ENCODE measurements around the gene OR4D10. TPM values are rescaled to one million over a fixed set of nuclear protein-coding genes. Genes with fewer than 3 reads are reported as not detected.

OR4D10 gene
- total and polyA plus RNA-seq, 2 donors (not counting 1 experiment from before 2014, with no cell fraction given), result not detected

DNA sequence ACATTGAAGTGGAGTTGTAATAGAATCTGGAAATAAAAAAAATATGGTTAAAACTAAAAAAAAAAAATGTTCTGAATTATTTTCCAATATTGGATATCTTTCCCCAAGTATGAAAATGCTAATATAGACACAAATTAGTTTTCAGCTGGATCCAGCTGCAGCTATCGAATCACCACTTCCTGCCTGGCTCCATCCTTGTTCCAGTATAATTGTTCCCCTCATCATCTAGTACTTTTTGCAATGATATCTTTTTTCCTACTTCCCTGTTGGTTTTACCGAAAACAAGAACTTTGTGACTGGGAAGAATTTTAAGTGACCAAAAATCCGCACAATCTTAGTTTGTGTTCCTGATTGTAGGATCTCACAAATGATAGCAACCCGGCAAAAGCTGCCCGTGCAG lies 47.6 kb downstream of the OR4D10 start:
- TF ChIP-seq, protein P1, sequence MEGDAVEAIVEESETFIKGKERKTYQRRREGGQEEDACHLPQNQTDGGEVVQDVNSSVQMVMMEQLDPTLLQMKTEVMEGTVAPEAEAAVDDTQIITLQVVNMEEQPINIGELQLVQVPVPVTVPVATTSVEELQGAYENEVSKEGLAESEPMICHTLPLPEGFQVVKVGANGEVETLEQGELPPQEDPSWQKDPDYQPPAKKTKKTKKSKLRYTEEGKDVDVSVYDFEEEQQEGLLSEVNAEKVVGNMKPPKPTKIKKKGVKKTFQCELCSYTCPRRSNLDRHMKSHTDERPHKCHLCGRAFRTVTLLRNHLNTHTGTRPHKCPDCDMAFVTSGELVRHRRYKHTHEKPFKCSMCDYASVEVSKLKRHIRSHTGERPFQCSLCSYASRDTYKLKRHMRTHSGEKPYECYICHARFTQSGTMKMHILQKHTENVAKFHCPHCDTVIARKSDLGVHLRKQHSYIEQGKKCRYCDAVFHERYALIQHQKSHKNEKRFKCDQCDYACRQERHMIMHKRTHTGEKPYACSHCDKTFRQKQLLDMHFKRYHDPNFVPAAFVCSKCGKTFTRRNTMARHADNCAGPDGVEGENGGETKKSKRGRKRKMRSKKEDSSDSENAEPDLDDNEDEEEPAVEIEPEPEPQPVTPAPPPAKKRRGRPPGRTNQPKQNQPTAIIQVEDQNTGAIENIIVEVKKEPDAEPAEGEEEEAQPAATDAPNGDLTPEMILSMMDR (IDR thresholded peaks at IDR 0.05), result no peak
- Mint-ChIP-seq H3K4me3 (no peak overlapping the region), H3K9me3 (ENCODE audit: insufficient read depth) (no peaks in the 10 kb centered on the region), H3K4me1 (no peaks in the 10 kb centered on the region), H3K27ac (no peak overlapping the region), H3K27me3 (peaks cover 10% of the 10 kb centered on the region)
- no peak overlapping the region for H3K9ac ChIP-seq (ENCODE audit: low read length)
- 92% methylated on average over 4 of the region's 5 CpGs for WGBS (ENCODE audit: insufficient coverage)
- no peak overlapping the region for H3K4me3 ChIP-seq (ENCODE audit: control extremely low read depth in 1 of 5, extremely low read depth in 1 of 5, insufficient read depth in 1 of 5, low read depth in 2 of 5, low read length in 4 of 5)
- H4K20me1 ChIP-seq (ENCODE audit: control insufficient read depth, insufficient read depth, low read length, poor library complexity, severe bottlenecking), result no peaks in the 10 kb centered on the region
- intact Hi-C loops (cut with micrococcal nuclease), result no loop called here
- H3K27me3 ChIP-seq (replicated peaks in 1 of 4; ENCODE audit: control extremely low read depth in 1 of 4, control insufficient read depth in 3 of 4, insufficient read depth in 4 of 4, low read length in 3 of 4), result peaks cover 0 to 2% (median 0%) of the 10 kb centered on the region in 4 experiments
- ATAC-seq (ENCODE audit: low read depth), result no peak
- ChIA-PET CTCF (interaction anchor here (0.5 to 0.7 kb wide), 3 partner anchors 138 to 250 kb away, joined by 4 read pairs; no protein-coding TSS in a partner anchor), POLR2A (no interaction called here)
- no peak for DNase-seq
- H3K36me3 ChIP-seq (replicated peaks in 1 of 2; ENCODE audit: control extremely low read depth in 1 of 2, control insufficient read depth in 1 of 2, extremely low read depth in 1 of 2, insufficient read depth in 2 of 2, low read length in 1 of 2), result no peaks in the 10 kb centered on the region
- H3K79me2 ChIP-seq (ENCODE audit: control insufficient read depth, insufficient read depth, low read length), result no peaks in the 10 kb centered on the region
- H3K4me1 ChIP-seq (ENCODE audit: control insufficient read depth in 2 of 2, insufficient read depth in 2 of 2, low read length in 2 of 2), result no peaks in the 10 kb centered on the region
- H2AFZ ChIP-seq (ENCODE audit: insufficient read depth, low read depth, low read length, poor library complexity, severe bottlenecking), result no peak overlapping the region
- H3K27ac ChIP-seq (ENCODE audit: low read length in 2 of 2), result no peak overlapping the region
- H3K9me3 ChIP-seq (ENCODE audit: control extremely low read depth in 1 of 3, control insufficient read depth in 2 of 3, insufficient read depth in 1 of 3, low read length in 2 of 3), result no peaks in the 10 kb centered on the region
- H3K4me2 ChIP-seq (replicated peaks; ENCODE audit: low read depth, low read length, poor library complexity, severe bottlenecking), result no peak overlapping the region

DNA sequence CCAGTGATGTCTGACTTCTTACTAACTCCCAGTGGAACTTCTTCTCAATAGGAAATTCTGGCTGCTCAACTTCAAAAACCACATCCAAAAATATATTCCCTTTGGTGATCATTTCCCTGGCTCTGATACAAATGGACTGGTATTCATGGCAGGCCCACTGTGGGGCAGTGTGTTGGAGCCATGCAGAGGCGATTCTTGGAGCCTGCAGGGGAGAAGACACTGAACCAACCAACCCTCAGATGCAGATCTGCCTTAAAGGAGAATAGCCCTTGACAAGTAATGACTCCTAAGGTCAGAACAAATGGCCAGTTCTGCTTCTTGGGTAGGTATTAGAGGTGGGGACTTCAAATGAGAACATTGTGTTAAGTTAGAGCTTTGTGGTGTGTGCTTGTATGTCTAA lies 50.4 kb downstream of the OR4D10 start:
- Mint-ChIP-seq H3K27me3 (peaks cover 6% of the 10 kb centered on the region), H3K4me1 (no peaks in the 10 kb centered on the region), H3K27ac (no peak overlapping the region), H3K4me3 (no peak overlapping the region), H3K9me3 (ENCODE audit: insufficient read depth) (no peaks in the 10 kb centered on the region)
- DNase-seq (no peak), ATAC-seq (ENCODE audit: low read depth) (no peak)
- Histone ChIP-seq H3K27ac (ENCODE audit: low read length in 2 of 2) (no peak overlapping the region), H3K36me3 (replicated peaks in 1 of 2; ENCODE audit: control extremely low read depth in 1 of 2, control insufficient read depth in 1 of 2, extremely low read depth in 1 of 2, insufficient read depth in 2 of 2, low read length in 1 of 2) (no peaks in the 10 kb centered on the region), H2AFZ (ENCODE audit: insufficient read depth, low read depth, low read length, poor library complexity, severe bottlenecking) (no peak overlapping the region), H3K9ac (ENCODE audit: low read length) (no peak overlapping the region), H3K4me3 (ENCODE audit: control extremely low read depth in 1 of 5, extremely low read depth in 1 of 5, insufficient read depth in 1 of 5, low read depth in 2 of 5, low read length in 4 of 5) (no peak overlapping the region), H3K9me3 (ENCODE audit: control extremely low read depth in 1 of 3, control insufficient read depth in 2 of 3, insufficient read depth in 1 of 3, low read length in 2 of 3) (no peaks in the 10 kb centered on the region), H3K4me1 (ENCODE audit: control insufficient read depth in 2 of 2, insufficient read depth in 2 of 2, low read length in 2 of 2) (no peaks in the 10 kb centered on the region), H3K27me3 (replicated peaks in 1 of 4; ENCODE audit: control extremely low read depth in 1 of 4, control insufficient read depth in 3 of 4, insufficient read depth in 4 of 4, low read length in 3 of 4) (peaks cover 0 to 2% (median 0%) of the 10 kb centered on the region in 4 experiments), H3K79me2 (ENCODE audit: control insufficient read depth, insufficient read depth, low read length) (no peaks in the 10 kb centered on the region), H3K4me2 (replicated peaks; ENCODE audit: low read depth, low read length, poor library complexity, severe bottlenecking) (no peak overlapping the region), H4K20me1 (ENCODE audit: control insufficient read depth, insufficient read depth, low read length, poor library complexity, severe bottlenecking) (no peaks in the 10 kb centered on the region)
- POLR2A ChIA-PET, result no interaction called here
- CTCF ChIA-PET, result no interaction called here
- intact Hi-C loops (cut with micrococcal nuclease), result no loop called here
- 100% methylated on average over 1 of the region's 1 CpG for WGBS (ENCODE audit: insufficient coverage)
- TF ChIP-seq, protein P1 (IDR thresholded peaks at IDR 0.05), result no peak
- no peak for TF ChIP-seq EZH2 (IDR thresholded peaks at IDR 0.05; ENCODE audit: borderline replicate concordance, insufficient read depth, low read depth, low read length, poor library complexity, severe bottlenecking)
